Measurements from ENCODE around the gene OR2F1.
A peak's percentile ranks its signal among the peaks of the same experiment; 100 is the strongest.

OR2F1 gene

DNA sequence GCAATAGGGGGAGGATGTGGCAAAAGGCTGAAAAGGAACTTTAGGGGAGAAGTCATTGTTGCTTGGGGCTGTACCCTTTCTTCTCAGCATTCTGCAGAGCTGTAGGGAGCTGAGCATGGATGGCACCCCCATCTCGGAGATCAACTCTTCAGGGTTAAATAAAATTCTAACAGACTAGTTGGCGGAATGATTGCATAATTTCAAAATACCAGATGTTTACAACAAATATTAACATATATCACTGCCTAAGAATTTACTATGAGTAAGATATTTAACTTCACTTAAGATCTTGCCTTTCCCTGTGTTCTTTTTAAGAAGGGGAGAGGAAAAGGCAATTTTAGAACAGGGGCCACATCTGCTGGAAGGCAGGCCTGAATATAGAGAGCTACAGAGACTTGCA is 509 bp upstream of the OR2F1 start:
- DNase-seq (ENCODE audit: low spot score) = no peak

DNA sequence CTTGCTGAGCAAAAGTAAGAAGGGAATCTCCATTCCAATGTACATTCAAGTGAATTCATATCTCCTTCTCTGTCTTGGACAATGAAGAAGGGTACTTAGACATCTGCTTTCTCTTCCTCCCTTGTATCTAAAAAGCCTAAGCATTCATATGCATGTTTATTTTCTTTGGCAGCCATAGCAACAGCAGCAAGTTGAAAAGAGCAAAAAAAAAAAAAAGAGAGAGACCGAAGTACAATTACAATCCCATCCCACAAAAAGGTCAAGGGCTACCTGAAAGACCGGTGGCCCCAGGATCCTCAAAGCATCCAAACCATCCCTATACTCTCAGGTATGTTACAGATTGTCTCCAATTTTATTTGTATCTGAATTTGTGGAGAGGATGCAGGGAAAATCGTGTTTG is 4.1 kb downstream of the OR2F1 start:
- DNase-seq (ENCODE audit: low spot score) = no peak

DNA sequence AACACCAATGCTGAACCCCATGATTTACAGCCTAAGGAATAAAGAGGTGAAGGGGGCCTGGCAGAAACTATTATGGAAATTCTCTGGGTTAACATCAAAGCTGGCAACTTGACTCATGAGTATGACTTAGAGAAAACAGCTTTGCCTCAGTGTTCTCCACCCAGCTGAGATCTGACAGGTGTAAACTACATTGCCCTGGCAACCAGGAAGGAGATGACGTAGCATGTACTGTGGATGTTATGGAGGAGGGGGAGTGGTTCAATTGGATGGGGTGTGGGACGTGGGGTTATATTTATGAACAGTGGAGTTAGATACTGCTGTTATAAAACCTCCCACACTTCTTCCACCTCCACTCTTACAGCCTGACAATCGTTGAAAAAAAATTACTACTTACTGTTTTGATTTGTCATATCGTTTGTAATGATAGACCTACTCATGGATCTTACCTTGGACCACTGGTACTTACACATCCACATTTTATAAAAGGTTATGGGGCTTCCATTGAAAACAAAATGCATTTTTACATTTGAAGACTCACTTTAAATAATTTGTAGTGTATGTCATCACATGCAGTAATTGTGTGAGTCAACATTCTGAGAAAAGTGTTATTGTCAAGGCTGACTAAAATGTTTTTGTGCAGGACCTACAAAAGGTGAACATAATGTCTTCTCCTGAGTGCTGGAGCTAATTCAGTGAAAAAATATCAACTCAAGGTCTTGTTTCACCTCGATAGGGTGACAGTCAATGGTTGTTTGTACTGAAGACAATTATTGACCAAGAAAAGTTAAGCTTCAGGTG is 6.4 kb downstream of the OR2F1 start:
- DNase-seq (ENCODE audit: low spot score) = no peak

DNA sequence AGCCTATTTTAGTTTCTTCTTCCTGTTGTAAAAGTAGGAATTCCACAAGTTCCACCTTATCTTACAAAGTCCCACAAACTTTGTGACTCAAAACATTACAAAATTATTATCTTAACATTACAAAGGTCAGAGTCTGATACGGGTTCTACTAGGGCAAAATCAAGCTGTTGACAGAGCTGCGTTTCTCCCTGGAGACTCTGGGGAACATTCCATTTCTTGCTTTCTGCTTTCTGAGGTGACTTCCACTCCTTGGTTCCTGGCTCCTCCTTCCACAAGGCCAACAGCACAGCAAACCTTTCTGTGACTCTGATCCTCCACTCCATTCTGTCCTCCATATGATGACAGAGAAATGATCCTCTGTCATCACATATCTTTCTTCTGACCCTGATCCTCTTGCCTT is 10.6 kb downstream of the OR2F1 start:
- DNase-seq (ENCODE audit: low spot score) = no peak

DNA sequence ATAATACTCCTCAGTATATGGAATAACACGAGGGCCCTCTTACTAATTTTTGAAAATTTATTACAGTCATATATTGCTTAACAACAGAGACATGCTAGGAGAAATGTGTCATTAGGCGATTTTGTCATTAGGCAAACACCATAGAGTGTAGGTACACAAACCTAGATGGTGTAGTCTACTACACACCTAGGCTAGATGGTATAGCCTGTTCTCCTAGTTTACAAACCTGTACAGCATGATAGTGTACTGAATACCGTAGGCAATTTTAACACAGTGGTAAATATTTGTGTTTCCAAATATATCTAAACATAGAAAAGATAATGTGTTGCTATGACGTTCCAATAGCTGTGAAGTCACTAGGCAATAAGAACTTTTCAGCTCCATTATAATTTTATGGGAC is 12.8 kb downstream of the OR2F1 start:
- no peak for DNase-seq (ENCODE audit: low spot score)

DNA sequence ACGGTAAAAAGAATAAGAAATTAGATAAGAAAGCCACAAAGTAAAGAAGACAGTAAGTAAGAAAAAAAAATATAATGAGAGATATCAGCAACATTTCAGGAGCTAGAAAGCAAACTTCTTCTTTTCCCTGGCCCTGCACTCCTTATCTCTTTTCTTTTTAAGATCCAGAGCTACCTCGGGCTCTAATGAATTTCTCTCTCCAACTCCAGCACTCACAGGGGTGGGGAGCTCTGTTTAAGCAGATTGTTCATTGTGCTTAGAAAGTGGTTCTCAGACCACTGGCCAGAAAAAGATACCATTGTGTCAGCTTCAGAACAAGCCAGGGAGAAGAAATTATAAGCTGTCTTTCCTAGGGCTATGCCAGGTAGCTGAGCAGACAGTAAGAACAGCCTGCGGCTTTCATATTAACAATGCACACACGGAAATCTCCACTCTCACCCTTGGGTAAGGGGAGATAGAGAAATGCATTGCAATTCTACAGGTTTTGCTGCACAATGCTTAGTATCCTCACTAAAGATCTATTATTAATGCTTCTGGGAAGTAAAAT is 19.3 kb downstream of the OR2F1 start:
- no peak for DNase-seq (ENCODE audit: low spot score)

DNA sequence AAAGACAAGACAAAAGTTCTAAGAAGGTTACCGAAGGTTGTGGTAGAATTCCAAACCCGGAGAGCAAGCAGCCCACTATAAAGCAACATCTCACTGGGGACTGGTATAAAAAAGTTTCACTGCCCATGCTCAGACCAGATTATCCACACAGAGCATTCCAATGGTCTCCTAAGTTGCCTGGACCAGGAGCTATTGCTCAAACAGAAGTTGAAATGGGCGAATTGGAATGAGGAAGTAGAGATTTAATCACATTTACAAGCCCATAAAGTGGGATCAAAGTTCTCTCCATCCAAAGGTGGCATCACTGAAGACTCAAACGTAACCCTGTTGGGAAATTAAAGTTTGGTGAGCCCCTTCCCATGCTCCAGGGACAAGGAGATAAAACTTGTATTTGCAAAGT is 19.8 kb downstream of the OR2F1 start:
- no peak for DNase-seq (ENCODE audit: low spot score)

DNA sequence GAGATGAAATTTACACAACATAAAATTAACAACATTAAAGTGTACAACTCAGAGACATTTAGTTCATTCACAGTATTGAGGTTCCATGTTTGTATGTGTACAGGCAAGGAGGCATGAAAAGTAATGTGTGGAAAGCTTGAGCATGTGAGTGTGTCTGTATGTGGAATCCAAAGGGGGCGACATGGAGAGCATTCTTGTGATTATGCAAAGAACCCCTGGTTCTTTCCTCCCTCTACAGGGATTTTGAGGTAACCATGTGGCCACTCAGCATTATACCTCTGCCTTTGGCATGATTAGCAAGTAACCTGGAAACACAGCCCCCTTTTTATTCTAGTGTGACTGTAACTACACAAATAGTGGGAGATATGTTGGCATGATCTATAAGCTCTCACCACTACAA is 21.0 kb downstream of the OR2F1 start:
- DNase-seq (ENCODE audit: low spot score) = peak; percentile 57

DNA sequence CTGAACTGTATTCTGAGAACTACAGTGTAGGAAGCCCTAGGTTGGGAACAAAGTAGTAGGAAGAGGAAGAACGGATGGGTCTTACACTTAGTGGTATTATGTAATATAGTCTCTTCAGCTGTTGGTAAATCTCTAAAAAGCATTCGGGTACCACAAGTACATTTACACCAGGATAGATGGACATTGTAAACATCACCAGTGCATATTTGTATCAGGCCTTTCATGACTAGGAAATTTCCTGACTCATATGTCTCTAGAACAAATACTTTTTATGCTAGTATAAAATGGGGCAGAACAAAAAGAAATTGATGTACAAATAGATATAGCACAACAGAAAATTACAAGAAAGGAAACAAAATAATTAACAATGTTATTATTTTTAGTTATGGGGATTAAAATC is 23.9 kb downstream of the OR2F1 start:
- DNase-seq (ENCODE audit: low spot score) = no peak

DNA sequence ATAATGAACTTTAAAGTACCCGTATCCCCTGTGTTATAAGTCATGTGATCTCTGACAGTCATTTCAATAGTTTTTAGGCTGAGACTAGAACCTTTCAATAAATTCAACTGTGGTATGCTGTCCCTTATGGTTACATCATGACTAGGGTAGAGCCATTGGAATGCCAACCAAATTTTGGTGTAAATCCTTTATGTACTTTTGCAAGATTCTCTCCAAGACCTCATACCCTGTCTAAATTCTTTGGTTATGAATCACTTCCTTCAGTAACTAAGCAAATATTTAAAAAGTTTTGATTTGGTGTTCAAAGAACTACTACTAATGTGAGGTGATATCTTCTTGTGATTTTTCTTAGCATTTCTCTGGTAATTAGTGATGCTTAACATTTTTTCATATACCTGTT is 24.7 kb downstream of the OR2F1 start:
- no peak for DNase-seq (ENCODE audit: low spot score)

DNA sequence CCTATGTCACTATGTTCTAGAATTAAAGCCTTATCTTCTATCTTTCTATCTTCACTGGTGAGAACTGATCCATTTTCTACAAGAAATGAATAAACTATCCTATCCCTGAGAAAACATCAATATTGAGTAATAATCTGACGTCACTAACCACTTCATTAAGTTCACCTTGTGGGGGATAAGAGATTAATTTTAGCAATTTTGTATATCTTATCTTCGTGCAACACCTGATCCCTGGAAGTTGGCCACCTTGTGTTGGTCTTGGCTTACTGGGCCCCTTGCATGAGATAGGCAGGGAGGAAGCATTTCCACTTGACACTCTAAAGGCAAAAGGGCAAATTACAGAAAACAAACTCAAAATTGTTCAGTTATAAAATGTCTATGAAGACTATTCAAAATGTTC is 25.4 kb downstream of the OR2F1 start:
- DNase-seq (ENCODE audit: low spot score) = no peak

DNA sequence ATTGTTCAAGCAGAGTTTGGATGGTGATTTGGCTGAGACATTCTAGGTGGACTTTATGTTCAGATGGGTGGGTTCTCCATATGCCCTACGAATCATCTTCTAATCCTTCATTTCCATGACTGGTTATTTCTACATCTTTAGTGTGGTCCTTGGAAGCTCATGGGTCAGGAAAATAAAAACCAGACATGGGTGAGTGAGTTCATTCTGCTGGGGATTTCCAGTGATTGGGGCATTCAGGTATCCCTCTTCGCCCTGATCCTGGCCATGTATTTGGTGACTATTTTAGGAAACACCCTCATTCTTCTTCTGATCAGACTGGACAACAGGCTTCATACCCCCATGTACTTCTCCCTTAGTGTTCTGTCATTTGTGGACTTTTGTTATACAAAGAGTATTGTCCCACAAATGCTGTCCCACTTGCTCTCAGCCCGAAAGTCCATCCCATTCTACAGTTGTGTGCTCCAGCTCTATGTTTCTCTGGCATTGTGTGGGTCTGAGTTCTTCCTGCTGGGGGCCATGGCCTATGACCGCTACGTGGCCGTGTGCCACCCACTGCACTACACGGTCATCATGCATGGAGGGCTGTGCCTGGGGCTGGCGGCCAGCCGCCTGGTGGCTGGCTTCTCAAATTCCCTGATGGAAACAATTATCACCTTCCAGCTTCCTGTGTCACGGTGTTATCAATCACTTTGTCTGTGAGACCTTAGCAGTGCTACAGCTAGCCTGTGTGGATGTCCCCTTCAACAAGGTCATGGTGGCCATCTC is 26.3 kb downstream of the OR2F1 start:
- no peak for DNase-seq (ENCODE audit: low spot score)

DNA sequence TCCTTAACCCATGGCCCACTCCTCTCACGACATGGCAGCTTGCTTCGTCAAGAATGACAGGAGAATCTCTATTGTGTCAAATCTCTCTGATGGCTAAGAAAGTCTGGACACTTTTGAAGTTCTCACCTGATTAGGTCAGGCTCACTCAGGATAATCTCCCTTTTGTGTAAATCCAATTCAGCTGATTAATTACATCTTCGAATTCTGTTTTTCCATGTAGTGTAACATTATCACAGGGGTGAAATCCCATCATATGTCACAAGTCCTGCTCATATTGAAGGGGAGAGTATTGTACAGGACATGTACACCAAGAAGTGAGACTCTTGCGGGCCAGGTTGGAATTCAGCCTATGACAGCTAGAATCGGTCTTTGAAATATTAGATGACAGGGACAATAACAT is 29.3 kb downstream of the OR2F1 start:
- no peak for DNase-seq (ENCODE audit: low spot score)

DNA sequence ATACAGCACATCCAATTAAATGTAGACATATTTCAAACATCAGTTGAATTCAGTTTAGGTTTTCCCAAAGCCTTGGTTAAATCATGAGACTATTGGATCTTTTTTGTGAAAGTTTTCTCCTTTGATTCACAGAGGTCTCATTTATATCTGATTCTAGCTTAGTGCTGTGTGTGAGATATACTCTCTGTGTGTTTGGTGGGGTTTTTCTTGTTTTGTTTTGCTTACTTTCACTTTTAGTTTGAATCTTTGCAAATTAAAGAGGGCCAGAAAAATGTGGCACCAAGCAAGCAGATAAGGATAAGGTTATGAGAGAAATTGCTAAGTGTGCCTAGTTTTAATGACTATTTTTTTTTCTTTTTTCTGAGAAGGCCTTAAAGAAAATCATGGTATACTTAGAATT is 32.9 kb downstream of the OR2F1 start:
- no peak for DNase-seq (ENCODE audit: low spot score)

DNA sequence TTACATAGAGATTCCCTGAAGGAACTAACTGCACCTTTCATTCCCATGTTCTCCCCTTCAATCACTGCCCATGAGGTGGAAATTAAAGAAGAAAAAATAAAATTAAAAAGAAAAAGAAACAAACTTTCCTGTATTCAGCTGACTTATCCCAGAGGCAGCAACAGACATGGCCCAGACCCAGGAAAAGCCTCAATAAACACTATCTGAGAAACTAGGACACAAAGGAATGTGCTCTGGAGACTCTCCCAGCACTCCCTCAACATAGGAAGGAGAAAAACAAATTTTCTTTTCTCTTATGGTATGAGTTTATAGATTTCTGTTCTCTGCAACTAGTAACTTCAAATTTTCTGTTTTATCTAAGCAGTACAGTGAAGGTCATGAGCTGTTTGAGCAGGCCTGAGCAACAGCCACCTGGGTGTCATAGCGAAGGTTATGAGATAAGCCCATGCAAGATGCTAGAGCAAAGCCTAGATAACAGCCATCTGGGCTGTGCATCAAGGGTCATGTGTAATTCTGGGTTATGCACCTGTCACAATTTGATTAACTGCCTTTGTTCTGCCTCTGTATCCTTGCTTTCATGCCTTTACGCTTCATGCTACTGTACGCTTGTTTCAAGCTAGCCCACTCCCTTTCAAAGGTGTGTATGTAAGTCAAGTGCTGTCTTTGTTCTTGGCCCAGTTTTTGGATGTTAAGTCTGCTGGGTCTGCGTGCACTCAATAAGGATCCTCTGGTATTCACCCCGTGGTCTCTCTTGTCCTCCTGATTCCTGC is 34.5 kb downstream of the OR2F1 start:
- no peak for DNase-seq (ENCODE audit: low spot score)

DNA sequence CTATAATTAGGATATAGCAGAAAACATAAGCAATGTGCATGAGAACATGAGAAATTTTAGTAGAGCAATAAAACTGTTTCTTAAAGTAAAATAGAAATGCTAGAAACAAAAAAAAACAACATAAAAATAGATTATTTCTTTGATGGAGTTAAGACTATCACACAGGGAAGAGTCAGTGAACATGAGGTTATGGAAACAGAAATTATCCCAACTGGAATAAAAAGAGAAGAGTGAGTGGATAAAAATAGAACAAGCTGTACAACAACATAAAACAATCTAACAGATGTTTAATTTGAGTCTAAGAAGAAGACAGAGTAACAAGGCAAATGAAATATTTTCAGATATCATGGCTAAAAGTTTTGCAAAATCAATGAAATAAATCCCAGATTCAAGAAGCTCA is 38.0 kb downstream of the OR2F1 start:
- no peak for DNase-seq (ENCODE audit: low spot score)

DNA sequence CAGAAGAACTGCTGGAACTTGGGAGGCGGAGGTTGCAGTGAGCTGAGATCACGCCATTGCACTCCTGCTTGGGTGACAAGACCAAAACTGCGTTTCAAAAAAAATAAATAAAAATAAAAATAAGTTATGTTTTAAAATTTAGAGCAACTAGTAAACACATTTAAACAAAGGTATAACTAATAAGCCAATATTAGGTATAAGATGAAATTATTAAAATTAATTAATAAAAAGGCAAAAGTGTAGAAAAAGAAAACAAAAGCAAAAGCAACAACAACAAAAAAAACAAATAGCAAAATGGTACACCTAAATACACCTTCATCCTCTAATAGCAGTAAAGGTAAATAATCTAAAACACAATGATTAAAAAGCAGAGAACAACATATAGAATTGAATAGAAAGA is 39.3 kb downstream of the OR2F1 start:
- no peak for DNase-seq (ENCODE audit: low spot score)

DNA sequence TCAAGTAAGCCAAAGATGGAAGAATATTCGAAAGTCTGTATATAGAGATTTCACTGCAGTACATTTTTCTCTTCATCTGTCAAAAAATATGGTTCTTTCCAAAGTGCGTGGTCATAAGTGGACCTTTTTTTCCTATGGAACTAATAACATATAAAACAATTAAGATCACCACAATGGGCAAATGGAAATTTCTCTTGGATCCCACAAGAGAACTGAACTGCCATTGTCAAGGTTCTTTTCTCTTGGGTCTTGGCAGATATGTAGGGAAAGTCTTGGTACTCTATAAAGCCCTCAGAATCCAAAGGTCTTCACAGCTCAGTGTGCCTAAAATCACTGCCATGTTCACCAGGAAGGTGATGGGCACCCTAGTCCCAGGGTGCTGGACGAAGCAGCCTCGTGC is 45.4 kb downstream of the OR2F1 start, which contains the start of gene OR6B1:
Gene OR6B1, plus strand, starts transcription at position 301 of the 400 bp plus-strand sequence. CDS start 3,677 bp downstream, outside the sequence.
- no peak for DNase-seq (ENCODE audit: low spot score)

DNA sequence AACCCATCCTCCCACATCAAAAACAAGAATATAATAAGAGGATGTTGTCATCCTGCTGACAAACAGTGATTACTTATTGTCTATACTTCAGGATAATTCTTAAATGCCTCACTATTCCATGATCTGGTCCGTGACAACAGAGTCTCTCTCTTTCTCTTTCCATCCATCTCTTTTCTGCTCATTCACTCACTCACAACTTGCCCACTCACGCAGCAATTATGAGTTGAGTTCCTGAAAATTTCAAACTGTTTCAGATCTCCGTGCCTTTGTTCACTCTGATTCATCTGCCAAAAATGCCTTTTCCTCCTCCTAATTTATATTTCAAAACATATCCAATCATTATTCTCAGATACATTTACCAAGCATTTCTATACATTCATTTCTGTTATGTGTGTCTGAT is 46.9 kb downstream of the OR2F1 start:
- DNase-seq (ENCODE audit: low spot score) = no peak

DNA sequence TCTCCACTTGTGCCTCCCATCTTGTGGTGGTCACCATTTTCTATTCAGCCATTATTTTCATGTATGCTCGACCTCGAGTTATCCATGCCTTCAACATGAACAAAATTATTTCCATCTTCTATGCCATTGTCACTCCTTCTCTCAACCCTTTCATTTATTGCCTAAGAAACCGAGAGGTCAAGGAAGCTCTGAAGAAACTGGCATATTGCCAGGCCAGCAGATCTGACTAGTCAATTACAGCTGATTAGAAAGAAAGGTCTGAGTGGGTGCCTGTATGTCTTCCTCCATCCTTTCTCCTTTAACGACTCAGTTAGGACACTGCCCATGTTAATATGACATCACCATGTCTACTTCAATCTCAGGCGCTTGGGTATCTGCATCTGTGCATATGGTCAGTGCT is 50.1 kb downstream of the OR2F1 start:
- DNase-seq (ENCODE audit: low spot score) = no peak

DNA sequence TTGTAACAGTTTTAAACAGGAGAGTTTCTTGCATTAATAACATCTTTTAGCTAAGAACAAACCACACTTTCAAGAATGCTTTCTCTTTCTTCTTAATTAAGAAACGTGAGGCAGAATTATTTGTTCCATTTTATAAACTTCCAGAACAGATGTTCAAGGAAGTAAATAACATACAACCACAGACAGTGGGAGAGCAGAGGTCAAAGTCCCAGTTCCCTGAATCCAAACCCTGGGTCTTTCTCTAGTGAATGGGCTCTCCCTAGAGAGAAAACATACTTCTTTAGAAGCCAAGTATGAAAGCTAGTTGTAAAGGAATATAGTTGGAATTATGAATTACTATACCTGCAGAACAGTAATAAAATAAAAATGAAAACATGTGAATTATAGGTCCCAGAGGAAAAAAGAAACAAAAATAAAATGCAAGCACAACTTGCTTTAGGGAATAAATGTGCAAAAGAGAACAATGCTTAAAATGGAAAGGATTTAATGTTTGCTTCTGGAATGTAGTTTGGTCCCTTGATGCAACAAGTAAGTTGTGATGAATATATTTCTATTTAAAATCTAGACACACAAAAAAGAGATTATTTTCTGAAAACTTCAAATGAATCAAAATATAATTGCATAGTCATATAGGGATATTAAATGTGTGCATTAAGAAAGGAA is 51.5 kb downstream of the OR2F1 start:
- DNase-seq (ENCODE audit: low spot score) = no peak

DNA sequence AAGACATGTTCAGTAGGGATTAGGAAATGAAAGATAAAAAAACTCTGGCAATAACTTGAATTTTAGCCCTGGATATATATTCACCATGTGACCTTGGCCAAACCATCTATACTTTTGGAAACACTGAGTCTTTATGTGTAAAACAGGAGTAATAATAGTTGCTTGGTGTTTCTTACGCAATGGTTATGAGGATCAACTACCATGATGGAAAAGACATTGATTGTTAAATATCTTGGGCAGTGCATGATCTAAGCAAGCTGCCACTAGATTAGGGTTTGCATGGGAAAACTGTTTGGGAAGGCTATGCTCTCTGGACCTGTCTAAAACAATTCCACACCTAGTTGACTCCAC is 52.0 kb downstream of the OR2F1 start:
- DNase-seq (ENCODE audit: low spot score) = no peak

Measured in iPS-NIHi11 (cell line).